ENCODE data around the gene ACAD8. TPM values are rescaled to one million over a fixed set of nuclear protein-coding genes. Genes with fewer than 3 reads are reported as not detected.
A peak's percentile ranks its signal among the peaks of the same experiment; 100 is the strongest.

Gene ACAD8
- total RNA-seq, 1 donor from 2014 or later: 23.1 TPM

- H3K4me3 Mint-ChIP-seq: peak overlapping the region; percentile 60
- peaks cover 2% of the 10 kb centered on the region for H3K36me3 Mint-ChIP-seq (ENCODE audit: low read depth)
- no peaks in the 10 kb centered on the region for H3K9me3 Mint-ChIP-seq
- TF ChIP-seq, protein P1, sequence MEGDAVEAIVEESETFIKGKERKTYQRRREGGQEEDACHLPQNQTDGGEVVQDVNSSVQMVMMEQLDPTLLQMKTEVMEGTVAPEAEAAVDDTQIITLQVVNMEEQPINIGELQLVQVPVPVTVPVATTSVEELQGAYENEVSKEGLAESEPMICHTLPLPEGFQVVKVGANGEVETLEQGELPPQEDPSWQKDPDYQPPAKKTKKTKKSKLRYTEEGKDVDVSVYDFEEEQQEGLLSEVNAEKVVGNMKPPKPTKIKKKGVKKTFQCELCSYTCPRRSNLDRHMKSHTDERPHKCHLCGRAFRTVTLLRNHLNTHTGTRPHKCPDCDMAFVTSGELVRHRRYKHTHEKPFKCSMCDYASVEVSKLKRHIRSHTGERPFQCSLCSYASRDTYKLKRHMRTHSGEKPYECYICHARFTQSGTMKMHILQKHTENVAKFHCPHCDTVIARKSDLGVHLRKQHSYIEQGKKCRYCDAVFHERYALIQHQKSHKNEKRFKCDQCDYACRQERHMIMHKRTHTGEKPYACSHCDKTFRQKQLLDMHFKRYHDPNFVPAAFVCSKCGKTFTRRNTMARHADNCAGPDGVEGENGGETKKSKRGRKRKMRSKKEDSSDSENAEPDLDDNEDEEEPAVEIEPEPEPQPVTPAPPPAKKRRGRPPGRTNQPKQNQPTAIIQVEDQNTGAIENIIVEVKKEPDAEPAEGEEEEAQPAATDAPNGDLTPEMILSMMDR (IDR thresholded peaks at IDR 0.05): no peak
- ChIA-PET POLR2A (no interaction called here), CTCF (interaction anchor here (1.4 to 4.2 kb wide), 2 partner anchors 14 to 21 kb away, joined by 4 to 15 read pairs; no protein-coding TSS in a partner anchor)
- intact Hi-C loops (cut with micrococcal nuclease): no loop called here
- ATAC-seq (ENCODE audit: low read depth) (no peak), DNase-seq (no peak)
- no peak overlapping the region for H3K27ac Mint-ChIP-seq
- H3K4me1 Mint-ChIP-seq: peaks cover 59% of the 10 kb centered on the region
- H3K27me3 Mint-ChIP-seq: peaks cover 27% of the 10 kb centered on the region
These were observed 23.0 kb upstream of the ACAD8 start for GRCh38 chr11:134230339-134230738.

GRCh38 chr11:134231958-134232659, 21.3 kb upstream of the ACAD8 start:
- H3K36me3 Mint-ChIP-seq (ENCODE audit: low read depth): peaks cover 6% of the 10 kb centered on the region
- TF ChIP-seq, protein P1 (IDR thresholded peaks at IDR 0.05): no peak
- intact Hi-C loops (cut with micrococcal nuclease): no loop called here
- no peaks in the 10 kb centered on the region for H3K9me3 Mint-ChIP-seq
- no peak for DNase-seq
- ChIA-PET POLR2A (no interaction called here), CTCF (interaction anchor here (4.2 kb wide), 1 partner anchor 13 kb away, joined by 15 read pairs; no protein-coding TSS in a partner anchor)
- H3K27me3 Mint-ChIP-seq: peaks cover 24% of the 10 kb centered on the region
- H3K4me1 Mint-ChIP-seq: peaks cover 51% of the 10 kb centered on the region
- no peak for ATAC-seq (ENCODE audit: low read depth)
- H3K27ac Mint-ChIP-seq: no peak overlapping the region
- H3K4me3 Mint-ChIP-seq: no peak overlapping the region

GRCh38 chr11:134233729-134234179, 19.6 kb upstream of the ACAD8 start:
- peaks cover 20% of the 10 kb centered on the region for H3K27me3 Mint-ChIP-seq
- TF ChIP-seq, protein P1 (IDR thresholded peaks at IDR 0.05): no peak
- intact Hi-C loops (cut with micrococcal nuclease): no loop called here
- no peak overlapping the region for H3K27ac Mint-ChIP-seq
- DNase-seq (no peak), ATAC-seq (ENCODE audit: low read depth) (no peak)
- peaks cover 9% of the 10 kb centered on the region for H3K36me3 Mint-ChIP-seq (ENCODE audit: low read depth)
- POLR2A ChIA-PET: interaction anchor here (1.6 kb wide), 1 partner anchor 9 kb away, joined by 6 read pairs; the partner anchor contains the start of genes NCAPD3 and VPS26B
- no peak overlapping the region for H3K4me3 Mint-ChIP-seq
- no peaks in the 10 kb centered on the region for H3K9me3 Mint-ChIP-seq
- CTCF ChIA-PET: interaction anchor here (1.0 to 1.5 kb wide), 3 partner anchors 9 to 25 kb away, joined by 3 read pairs; partner anchors contain the start of gene VPS26B
- peaks cover 36% of the 10 kb centered on the region for H3K4me1 Mint-ChIP-seq

DNA sequence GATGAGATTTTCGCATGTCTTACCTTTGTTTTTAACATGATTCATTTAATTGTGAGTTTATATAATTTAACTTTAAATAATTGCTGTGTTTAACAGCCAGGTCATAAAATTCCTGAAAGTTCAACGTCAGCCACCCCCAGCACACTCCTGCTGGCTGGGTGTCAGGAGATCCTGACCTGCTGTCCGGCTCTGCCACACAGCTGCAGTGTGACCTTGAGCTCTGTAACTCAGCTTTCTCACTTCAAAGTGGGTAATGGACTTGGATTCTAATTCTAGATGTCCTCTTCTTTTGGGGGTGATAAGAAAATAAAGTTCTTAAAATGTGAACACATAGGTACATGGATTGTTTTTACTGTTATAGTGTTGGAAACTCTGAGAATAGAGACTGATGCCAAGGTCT, 18.0 kb upstream of the ACAD8 start:
- CTCF ChIA-PET: interaction anchor here (1.3 kb wide), 1 partner anchor 23 kb away, joined by 3 read pairs; no protein-coding TSS in a partner anchor
- Mint-ChIP-seq H3K27me3 (peaks cover 11% of the 10 kb centered on the region), H3K9me3 (no peaks in the 10 kb centered on the region), H3K4me1 (peaks cover 21% of the 10 kb centered on the region), H3K27ac (no peak overlapping the region), H3K4me3 (no peak overlapping the region), H3K36me3 (ENCODE audit: low read depth) (peaks cover 18% of the 10 kb centered on the region)
- DNase-seq (no peak), ATAC-seq (ENCODE audit: low read depth) (no peak)
- intact Hi-C loops (cut with micrococcal nuclease): no loop called here
- POLR2A ChIA-PET: no interaction called here
- TF ChIP-seq, protein P1 (IDR thresholded peaks at IDR 0.05): no peak

DNA sequence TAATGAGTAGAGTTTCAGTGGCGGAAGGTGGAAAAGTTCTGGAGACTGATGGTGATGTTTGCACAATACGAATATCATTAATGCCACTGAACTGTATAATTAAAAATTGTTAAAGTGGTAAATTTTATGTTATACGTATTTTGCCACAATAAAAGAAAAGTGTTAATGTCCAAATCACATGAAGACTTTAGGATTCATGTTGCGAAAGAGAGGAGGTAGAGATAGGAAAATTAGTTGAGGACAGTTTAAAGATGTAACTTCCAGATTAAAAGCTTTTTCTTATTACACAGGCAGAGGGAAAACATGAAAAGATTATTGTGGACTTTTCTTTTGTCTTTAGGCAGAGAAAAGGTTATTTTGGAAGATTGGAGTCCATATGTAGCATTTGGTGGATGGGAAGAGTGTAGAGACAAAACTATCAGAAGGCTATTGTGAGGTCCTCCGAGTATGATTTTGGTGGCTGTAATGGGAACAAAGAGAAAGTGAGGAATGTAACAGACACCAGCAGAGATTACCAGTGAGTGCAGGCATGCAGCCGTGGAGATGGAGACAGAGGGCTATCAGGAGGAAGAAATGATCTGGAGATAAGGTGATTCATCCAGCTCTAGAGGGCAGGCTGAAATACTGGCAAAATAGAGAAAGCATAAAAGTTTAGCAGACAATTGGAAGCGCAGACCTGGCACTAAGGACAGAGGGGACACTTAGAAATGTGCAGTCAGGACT, 16.4 kb upstream of the ACAD8 start:
- H3K4me1 Mint-ChIP-seq: peaks cover 7% of the 10 kb centered on the region
- no peaks in the 10 kb centered on the region for H3K9me3 Mint-ChIP-seq
- ATAC-seq (ENCODE audit: low read depth): no peak
- no peak for DNase-seq
- H3K36me3 Mint-ChIP-seq (ENCODE audit: low read depth): peaks cover 18% of the 10 kb centered on the region
- no peak overlapping the region for H3K27ac Mint-ChIP-seq
- H3K4me3 Mint-ChIP-seq: no peak overlapping the region
- TF ChIP-seq, protein P1 (IDR thresholded peaks at IDR 0.05): no peak
- ChIA-PET POLR2A (no interaction called here), CTCF (no interaction called here)
- peaks cover 7% of the 10 kb centered on the region for H3K27me3 Mint-ChIP-seq
- intact Hi-C loops (cut with micrococcal nuclease): no loop called here
